ENCODE data around the gene HDAC4. TPM values are rescaled to one million over a fixed set of nuclear protein-coding genes. Genes with fewer than 3 reads are reported as not detected.

Gene HDAC4
- polyA plus RNA-seq, 6 donors from 2014 or later = 1.5 to 6.8 (median 2.8) TPM; not detected in 1

GRCh38 chr2:239190361-239190760 is 210.5 kb downstream of the HDAC4 start:
- Mint-ChIP-seq H3K4me1 (no peaks in the 10 kb centered on the region), H3K36me3 (peaks cover 5 to 9% of the 10 kb centered on the region in 2 donors), H3K4me3 (no peak overlapping the region), H3K27me3 (no peaks in the 10 kb centered on the region), H3K9me3 (peaks cover 0 to 11% (median 2%) of the 10 kb centered on the region in 7 donors), H3K27ac (no peak overlapping the region)
- DNase-seq (no peak), ATAC-seq (ENCODE audit: low read depth in 2 of 2) (no peak)

GRCh38 chr2:239189711-239190131 is 211.1 kb downstream of the HDAC4 start:
- Mint-ChIP-seq H3K9me3 (peaks cover 0 to 11% (median 2%) of the 10 kb centered on the region in 7 donors), H3K4me3 (no peak overlapping the region), H3K27me3 (no peaks in the 10 kb centered on the region), H3K4me1 (no peaks in the 10 kb centered on the region), H3K36me3 (peaks cover 5 to 9% of the 10 kb centered on the region in 2 donors), H3K27ac (no peak overlapping the region)
- ATAC-seq (ENCODE audit: low read depth in 2 of 2) = no peak
- DNase-seq = no peak

- no peak overlapping the region for H3K4me3 Mint-ChIP-seq
- no peaks in the 10 kb centered on the region for H3K27me3 Mint-ChIP-seq
- ATAC-seq (ENCODE audit: low read depth in 2 of 2) = no peak
- H3K27ac Mint-ChIP-seq = no peak overlapping the region
- peaks cover 5 to 9% of the 10 kb centered on the region in 2 donors for H3K36me3 Mint-ChIP-seq
- no peak for DNase-seq
- no peaks in the 10 kb centered on the region for H3K4me1 Mint-ChIP-seq
- H3K9me3 Mint-ChIP-seq = peaks cover 0 to 11% (median 2%) of the 10 kb centered on the region in 7 donors
These were observed 212.3 kb downstream of the HDAC4 start for GRCh38 chr2:239188536-239188935.

GRCh38 chr2:239187464-239188253 is 213.2 kb downstream of the HDAC4 start:
- H3K4me3 Mint-ChIP-seq = no peak overlapping the region
- DNase-seq (no peak), ATAC-seq (ENCODE audit: low read depth in 2 of 2) (no peak)
- H3K9me3 Mint-ChIP-seq = peaks cover 0 to 11% (median 2%) of the 10 kb centered on the region in 7 donors
- peaks cover 5 to 9% of the 10 kb centered on the region in 2 donors for H3K36me3 Mint-ChIP-seq
- H3K4me1 Mint-ChIP-seq = no peaks in the 10 kb centered on the region
- no peaks in the 10 kb centered on the region for H3K27me3 Mint-ChIP-seq
- H3K27ac Mint-ChIP-seq = peak overlapping the region in 1 of 6 donors; percentile 41

GRCh38 chr2:239186516-239187357 is 214.1 kb downstream of the HDAC4 start:
- no peaks in the 10 kb centered on the region for H3K4me1 Mint-ChIP-seq
- H3K4me3 Mint-ChIP-seq = no peak overlapping the region
- H3K27ac Mint-ChIP-seq = no peak overlapping the region
- no peak for DNase-seq
- peaks cover 0 to 11% (median 2%) of the 10 kb centered on the region in 7 donors for H3K9me3 Mint-ChIP-seq
- ATAC-seq (ENCODE audit: low read depth in 2 of 2) = no peak
- no peaks in the 10 kb centered on the region for H3K27me3 Mint-ChIP-seq
- H3K36me3 Mint-ChIP-seq = peaks cover 5 to 9% of the 10 kb centered on the region in 2 donors

- Mint-ChIP-seq H3K27me3 (no peaks in the 10 kb centered on the region), H3K27ac (peak overlapping the region in 1 of 6 donors; percentile 30), H3K4me3 (peak overlapping the region in 1 of 8 donors; percentile 33), H3K4me1 (no peaks in the 10 kb centered on the region), H3K9me3 (peaks cover 0 to 10% (median 0%) of the 10 kb centered on the region in 7 donors), H3K36me3 (peaks cover 2 to 15% of the 10 kb centered on the region in 2 donors)
- no peak for ATAC-seq (ENCODE audit: low read depth in 2 of 2)
- DNase-seq = no peak
These were observed 215.6 kb downstream of the HDAC4 start for GRCh38 chr2:239184968-239185903.

- Mint-ChIP-seq H3K9me3 (peaks cover 0 to 7% (median under 1%) of the 10 kb centered on the region in 7 donors), H3K27ac (no peak overlapping the region), H3K36me3 (peaks cover 5 to 22% of the 10 kb centered on the region in 2 donors), H3K4me1 (no peaks in the 10 kb centered on the region), H3K27me3 (no peaks in the 10 kb centered on the region), H3K4me3 (no peak overlapping the region)
- ATAC-seq (ENCODE audit: low read depth in 2 of 2) (no peak), DNase-seq (no peak)
These were observed 216.6 kb downstream of the HDAC4 start for GRCh38 chr2:239184179-239184578.

GRCh38 chr2:239182981-239183791 is 217.6 kb downstream of the HDAC4 start:
- Mint-ChIP-seq H3K4me1 (no peaks in the 10 kb centered on the region), H3K36me3 (peaks cover 15 to 21% of the 10 kb centered on the region in 2 donors), H3K4me3 (no peak overlapping the region), H3K27me3 (no peaks in the 10 kb centered on the region), H3K9me3 (peaks cover 0 to 6% (median 0%) of the 10 kb centered on the region in 7 donors), H3K27ac (no peak overlapping the region)
- no peak for ATAC-seq (ENCODE audit: low read depth in 2 of 2)
- no peak for DNase-seq

- H3K4me3 Mint-ChIP-seq = no peak overlapping the region
- H3K9me3 Mint-ChIP-seq = peaks cover 0 to 14% (median 6%) of the 10 kb centered on the region in 7 donors
- ATAC-seq (ENCODE audit: low read depth in 2 of 2) (no peak), DNase-seq (no peak)
- H3K27me3 Mint-ChIP-seq = no peaks in the 10 kb centered on the region
- H3K4me1 Mint-ChIP-seq = no peaks in the 10 kb centered on the region
- H3K27ac Mint-ChIP-seq = no peak overlapping the region
- peaks cover 26 to 29% of the 10 kb centered on the region in 2 donors for H3K36me3 Mint-ChIP-seq
These were observed 218.8 kb downstream of the HDAC4 start for GRCh38 chr2:239181903-239182581.

GRCh38 chr2:239181074-239181902 is 219.5 kb downstream of the HDAC4 start:
- peaks cover 32 to 34% of the 10 kb centered on the region in 2 donors for H3K36me3 Mint-ChIP-seq
- H3K4me1 Mint-ChIP-seq = no peaks in the 10 kb centered on the region
- ATAC-seq (ENCODE audit: low read depth in 2 of 2) (no peak), DNase-seq (no peak)
- H3K9me3 Mint-ChIP-seq = peaks cover 0 to 22% (median 9%) of the 10 kb centered on the region in 7 donors
- H3K27me3 Mint-ChIP-seq = no peaks in the 10 kb centered on the region
- H3K27ac Mint-ChIP-seq = peak overlapping the region in 1 of 6 donors; percentile 22
- no peak overlapping the region for H3K4me3 Mint-ChIP-seq

- peaks cover 32 to 38% of the 10 kb centered on the region in 2 donors for H3K36me3 Mint-ChIP-seq
- no peaks in the 10 kb centered on the region for H3K4me1 Mint-ChIP-seq
- DNase-seq (no peak), ATAC-seq (ENCODE audit: low read depth in 2 of 2) (no peak)
- no peak overlapping the region for H3K4me3 Mint-ChIP-seq
- H3K27ac Mint-ChIP-seq = no peak overlapping the region
- H3K9me3 Mint-ChIP-seq = peaks cover 0 to 26% (median 10%) of the 10 kb centered on the region in 7 donors
- H3K27me3 Mint-ChIP-seq = no peaks in the 10 kb centered on the region
These were observed 220.2 kb downstream of the HDAC4 start for GRCh38 chr2:239180526-239181073.
